Measurements from ENCODE around the gene PABPC1L. TPM values are rescaled to one million over a fixed set of nuclear protein-coding genes. Genes with fewer than 3 reads are reported as not detected.

PABPC1L gene
- total RNA-seq, 6 donors from 2014 or later = 15.7 to 130 (median 43.7) TPM

- 91 to 92% methylated on average over 8 of the region's 8 CpGs for WGBS, 2 donors
- H3K4me1 ChIP-seq = peaks cover 14 to 18% (median 15%) of the 10 kb centered on the region in 4 donors
- TF ChIP-seq EP300 (IDR thresholded peaks at IDR 0.05) (no peak), CTCF (IDR thresholded peaks at IDR 0.05) (no peak), POLR2AphosphoS5 (IDR thresholded peaks at IDR 0.05) (no peak), POLR2A (IDR thresholded peaks at IDR 0.05) (no peak)
- H3K27ac ChIP-seq = no peak overlapping the region
- H3K9me3 ChIP-seq = no peaks in the 10 kb centered on the region
- peaks cover 0 to 32% (median 27%) of the 10 kb centered on the region in 4 donors for H3K36me3 ChIP-seq
- ATAC-seq (ENCODE audit: low FRiP score in 2 of 2) (no peak), DNase-seq (no peak)
- H3K4me3 ChIP-seq = no peak overlapping the region
- H3K27me3 ChIP-seq = no peaks in the 10 kb centered on the region
Measured at GRCh38 chr20:44958276-44958675, 48.4 kb downstream of the PABPC1L start.

GRCh38 chr20:44959082-44959637 lies 49.3 kb downstream of the PABPC1L start:
- Histone ChIP-seq H3K9me3 (no peaks in the 10 kb centered on the region), H3K4me3 (peak overlapping the region; percentile 71 to 94 (median 76)), H3K36me3 (peaks cover 0 to 25% (median 21%) of the 10 kb centered on the region in 4 donors), H3K27ac (peak overlapping the region in 2 of 4 donors; percentile 85), H3K4me1 (peaks cover 14 to 18% (median 15%) of the 10 kb centered on the region in 4 donors), H3K27me3 (no peaks in the 10 kb centered on the region)
- WGBS, 2 donors = 22 to 26% methylated on average over 8 of the region's 8 CpGs
- TF ChIP-seq POLR2AphosphoS5 (IDR thresholded peaks at IDR 0.05) = no peak
- no peak for TF ChIP-seq EP300 (IDR thresholded peaks at IDR 0.05)
- no peak for TF ChIP-seq CTCF (IDR thresholded peaks at IDR 0.05)
- no peak for TF ChIP-seq POLR2A (IDR thresholded peaks at IDR 0.05)
- no peak for ATAC-seq (ENCODE audit: low FRiP score in 2 of 2)
- no peak for DNase-seq

- Histone ChIP-seq H3K27ac (peak overlapping the region; percentile 76 to 85 (median 84)), H3K27me3 (no peaks in the 10 kb centered on the region), H3K4me3 (peak overlapping the region; percentile 71 to 94 (median 76)), H3K9me3 (no peaks in the 10 kb centered on the region), H3K4me1 (peaks cover 14 to 18% (median 15%) of the 10 kb centered on the region in 4 donors), H3K36me3 (peaks cover 0 to 20% (median 16%) of the 10 kb centered on the region in 4 donors)
- DNase-seq (peak in 1 of 2 donors; percentile 40), ATAC-seq (ENCODE audit: low FRiP score in 2 of 2) (peak in 1 of 2 donors; percentile 76)
- TF ChIP-seq EP300 (IDR thresholded peaks at IDR 0.05) (no peak), CTCF (IDR thresholded peaks at IDR 0.05) (no peak), POLR2AphosphoS5 (IDR thresholded peaks at IDR 0.05) (no peak), POLR2A (IDR thresholded peaks at IDR 0.05) (no peak)
- WGBS, 2 donors = 2 to 5% methylated on average over 13 of the region's 13 CpGs
Measured at GRCh38 chr20:44959638-44960102, 49.8 kb downstream of the PABPC1L start.

GRCh38 chr20:44960103-44960852 lies 50.4 kb downstream of the PABPC1L start, which contains the start of gene TOMM34:
Gene TOMM34, minus strand, starts transcription at chr20:44960397. Its CDS starts 64 bp downstream, at chr20:44960333.
- no peaks in the 10 kb centered on the region for H3K9me3 ChIP-seq
- no peaks in the 10 kb centered on the region for H3K27me3 ChIP-seq
- ATAC-seq (ENCODE audit: low FRiP score in 2 of 2) = peak; percentile 95 to 99
- H3K27ac ChIP-seq = peak within 1 kb of the TSS; percentile 76 to 85 (median 84)
- H3K36me3 ChIP-seq = peaks cover 0 to 14% (median 10%) of the 10 kb centered on the region in 4 donors
- TF ChIP-seq POLR2A (IDR thresholded peaks at IDR 0.05) = peak in 2 of 4 donors; percentile 83 to 84
- TF ChIP-seq POLR2AphosphoS5 (IDR thresholded peaks at IDR 0.05) = peak; percentile 70 to 91
- TF ChIP-seq EP300 (IDR thresholded peaks at IDR 0.05) = no peak
- peak in 2 of 6 experiments; percentile 11 to 36 for TF ChIP-seq CTCF (IDR thresholded peaks at IDR 0.05)
- WGBS, 2 donors = 0% methylated on average over 25 to 26 of the region's 60 CpGs
- H3K4me3 ChIP-seq = peak within 1 kb of the TSS; percentile 71 to 94 (median 76)
- peak; percentile 98 to 99 for DNase-seq
- peaks cover 14 to 20% (median 15%) of the 10 kb centered on the region in 4 donors for H3K4me1 ChIP-seq

Data from upper lobe of left lung (tissue), 6 donors.